NOMO-1 treated with DMSO at 0.1 percent for 48 hours (cell line): ENCODE measurements around the gene C1QL2.

Experiments used
- DNase-seq: peaks from one replicate; lab custom pipeline; 2025; ENCODE audit not compliant: unreplicated experiment; lab: John Stamatoyannopoulos, UW

The C1QL2 gene

DNA sequence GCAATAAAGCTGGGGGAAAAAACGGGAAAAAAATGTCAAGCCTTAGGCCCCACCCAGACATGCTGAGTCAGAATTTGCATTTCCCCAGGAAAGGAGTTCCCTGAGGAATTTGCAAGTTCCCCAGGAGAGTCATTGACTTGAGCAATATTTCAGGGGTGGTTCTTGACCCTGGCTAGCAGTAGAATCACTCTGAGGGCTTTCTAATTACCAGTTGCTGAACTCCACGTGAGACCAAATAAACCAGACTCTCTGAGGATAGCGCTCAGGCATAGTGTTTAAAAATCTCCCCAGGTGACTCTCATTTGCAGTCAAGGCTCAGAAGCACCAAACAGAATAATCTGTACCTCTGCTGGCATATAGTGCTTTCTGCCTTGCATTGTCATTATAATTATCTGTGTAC, 48.7 kb downstream of the C1QL2 start:
- no peak for DNase-seq

DNA sequence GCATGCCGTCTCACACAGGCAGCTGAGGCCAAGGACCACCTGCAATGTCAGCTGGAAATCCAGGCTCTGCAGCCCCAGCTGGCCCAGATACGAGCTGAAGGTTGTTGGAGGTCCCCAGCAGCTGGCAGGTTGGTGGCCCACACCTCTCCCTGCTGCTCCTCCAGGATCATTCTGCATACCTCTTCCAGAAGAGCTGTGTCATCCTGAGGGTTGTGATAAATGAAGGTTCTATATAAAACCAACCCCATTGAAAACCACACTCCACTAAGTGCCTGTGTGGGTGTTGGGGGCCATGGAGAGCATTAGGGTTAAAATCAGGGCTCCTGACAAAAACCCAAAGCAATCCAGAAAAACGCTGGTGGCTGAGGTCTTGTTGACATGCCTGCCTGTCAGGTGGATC, 50.4 kb downstream of the C1QL2 start:
- no peak for DNase-seq

DNA sequence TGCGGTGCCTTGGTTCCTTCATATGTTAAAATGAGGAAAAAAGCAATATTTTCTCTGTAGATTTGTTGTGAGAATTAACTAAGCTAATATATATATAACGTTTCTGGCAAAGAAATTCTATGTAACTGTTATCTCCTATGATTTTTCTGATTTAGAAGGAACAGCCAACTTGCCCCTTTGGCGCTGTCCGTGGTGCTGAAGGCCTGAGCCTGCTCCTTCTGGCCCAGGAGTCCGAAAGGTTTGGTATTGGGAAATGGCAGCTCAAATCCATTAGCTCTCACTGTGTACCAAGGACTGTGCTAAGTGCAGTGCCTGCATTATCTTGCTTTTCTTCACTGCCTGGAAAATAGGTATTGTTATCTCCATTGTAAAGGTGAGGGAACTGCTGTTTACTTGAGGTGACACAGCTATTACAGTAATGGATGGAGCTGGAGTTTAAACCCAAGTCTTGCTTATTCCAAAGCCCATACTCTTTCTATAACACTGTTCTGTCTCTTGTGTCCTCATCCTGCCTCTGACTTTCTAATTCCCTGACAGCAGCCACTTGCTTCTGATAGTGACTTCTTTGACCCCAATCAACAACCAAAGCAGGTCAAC, 52.2 kb downstream of the C1QL2 start:
- peak; percentile 11 for DNase-seq
